ENCODE results near the gene BRSK2. TPM values are rescaled to one million over a fixed set of nuclear protein-coding genes. Genes with fewer than 3 reads are reported as not detected.
"Not testable (repeated sequence)": the region's sequence is repeated elsewhere in the genome, so short reads cannot be mapped to it uniquely, and the experiment has no call there.

BRSK2 gene
- total RNA-seq, 1 experiment from 2014 or later: 4.2 TPM

DNA sequence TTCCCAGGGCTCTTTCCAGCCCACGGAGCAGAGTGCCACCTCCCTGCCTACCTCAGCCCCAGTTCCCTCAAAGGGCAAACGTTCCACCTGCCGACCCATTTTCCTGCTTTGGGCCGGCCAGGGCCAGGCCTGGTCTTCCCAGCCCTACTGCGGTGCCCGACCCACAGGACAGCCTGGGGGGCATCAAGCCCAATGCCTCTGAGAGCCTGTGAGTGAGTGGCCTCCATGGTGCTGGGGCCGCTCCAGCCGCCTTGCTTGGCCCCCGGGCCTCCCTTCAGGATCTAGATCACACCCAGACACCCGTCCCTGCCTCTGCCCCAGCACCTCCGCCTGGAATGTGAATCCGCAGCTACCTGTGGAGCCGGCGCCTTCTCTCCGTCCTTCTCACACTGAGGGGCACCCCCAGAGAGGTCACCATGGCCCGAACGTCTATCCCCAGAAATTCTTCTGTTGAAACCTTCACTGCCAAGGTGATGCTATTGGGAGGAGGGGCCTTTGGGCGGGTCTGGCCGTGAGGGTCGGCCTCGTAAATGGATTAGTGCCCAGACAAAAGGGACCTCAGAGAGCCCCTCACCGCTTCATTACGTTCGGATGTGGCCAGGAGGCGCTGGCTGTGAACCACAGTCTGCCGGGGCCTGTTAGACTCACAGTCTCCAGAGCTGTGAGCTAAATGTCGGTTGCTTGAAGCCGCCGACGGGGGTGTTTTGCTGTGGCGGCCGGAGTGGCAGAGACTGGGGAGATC is 36.2 kb upstream of the BRSK2 start:
- no peak for DNase-seq (ENCODE audit: extremely low read depth, low read depth)

DNA sequence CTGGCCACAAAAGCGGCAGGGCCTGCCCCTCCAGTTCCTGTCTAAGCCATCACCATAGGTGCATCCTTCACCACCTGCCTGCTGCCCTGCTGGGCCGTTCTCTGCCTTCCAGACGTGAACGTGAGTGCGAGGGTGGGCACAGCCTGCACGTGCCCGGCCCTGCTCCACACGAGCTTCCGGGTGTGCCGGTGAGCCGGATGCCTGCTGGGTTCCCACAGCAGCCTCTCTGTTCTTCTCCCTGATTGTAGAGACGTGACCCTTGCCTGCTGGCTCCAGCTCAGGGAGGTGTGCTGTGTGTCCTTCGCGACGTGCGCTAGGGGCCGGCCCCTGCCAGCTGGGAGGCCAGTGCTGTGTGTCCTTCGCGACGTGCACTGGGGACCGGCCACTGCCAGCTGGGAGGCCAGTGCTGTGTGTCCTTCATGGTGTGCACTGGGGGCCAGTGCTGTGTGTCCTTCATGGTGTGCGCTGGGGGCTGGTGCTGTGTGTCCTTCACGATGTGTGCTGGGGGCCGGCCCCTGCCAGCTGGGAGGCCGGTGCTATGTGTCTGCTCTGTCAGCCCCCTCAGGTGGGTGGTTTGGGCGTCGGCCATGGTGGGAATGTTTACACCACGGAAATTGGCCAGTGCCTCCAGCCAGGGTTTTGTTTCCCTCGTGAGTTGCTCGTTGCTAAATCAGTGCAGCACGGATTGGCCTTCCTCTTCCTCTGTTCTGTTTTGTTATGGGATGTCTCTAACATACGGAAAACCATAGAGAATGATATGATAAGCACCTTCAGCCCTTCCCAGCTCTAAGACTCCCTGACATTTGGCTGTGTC is 35.4 kb upstream of the BRSK2 start:
- DNase-seq (ENCODE audit: extremely low read depth, low read depth): no peak

DNA sequence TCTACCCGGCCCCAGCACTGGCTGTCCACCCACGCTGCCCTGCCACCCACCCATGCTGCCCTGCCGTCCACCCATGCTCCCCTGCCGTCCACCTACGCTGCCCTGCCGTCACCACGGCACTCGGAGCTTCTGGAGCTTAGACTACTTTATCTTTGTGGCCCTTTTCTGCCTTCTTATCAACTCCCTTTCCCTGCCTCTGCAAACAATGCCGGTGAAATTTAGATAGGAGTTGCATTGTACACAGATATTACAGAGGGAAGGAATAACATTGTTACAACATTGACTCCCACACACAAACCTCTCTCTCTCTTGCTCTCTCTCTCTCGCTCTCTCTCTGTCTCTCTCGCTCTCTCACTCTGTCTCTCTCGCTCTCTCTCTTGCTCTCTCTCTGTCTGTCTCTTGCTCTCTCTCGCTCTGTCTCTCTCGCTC is 33.7 kb upstream of the BRSK2 start:
- no peak for DNase-seq (ENCODE audit: extremely low read depth, low read depth)

DNA sequence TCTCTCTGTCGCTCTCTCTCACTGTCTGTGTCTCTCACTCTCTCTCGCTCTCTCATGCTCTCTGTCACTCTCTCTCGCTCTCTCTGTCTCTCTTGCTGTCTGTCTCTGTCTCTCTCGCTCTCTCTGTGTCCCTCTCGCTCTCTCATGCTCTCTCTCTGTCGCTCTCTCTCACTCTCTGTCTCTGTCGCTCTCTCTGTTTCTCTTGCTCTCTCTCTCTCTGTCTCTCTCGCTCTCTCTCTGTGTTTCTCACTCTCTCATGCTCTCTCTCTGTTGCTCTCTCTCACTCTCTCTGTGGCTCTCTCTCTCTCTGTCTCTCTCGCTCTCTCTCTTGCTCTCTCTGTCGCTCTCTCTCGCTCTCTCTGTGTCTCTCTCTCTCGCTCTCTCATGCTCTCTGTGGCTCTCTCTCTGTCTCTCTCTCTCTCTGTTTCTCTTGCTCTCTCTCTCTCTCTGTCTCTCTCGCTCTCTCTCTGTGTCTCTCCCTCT is 33.2 kb upstream of the BRSK2 start:
- no peak for DNase-seq (ENCODE audit: extremely low read depth, low read depth)

DNA sequence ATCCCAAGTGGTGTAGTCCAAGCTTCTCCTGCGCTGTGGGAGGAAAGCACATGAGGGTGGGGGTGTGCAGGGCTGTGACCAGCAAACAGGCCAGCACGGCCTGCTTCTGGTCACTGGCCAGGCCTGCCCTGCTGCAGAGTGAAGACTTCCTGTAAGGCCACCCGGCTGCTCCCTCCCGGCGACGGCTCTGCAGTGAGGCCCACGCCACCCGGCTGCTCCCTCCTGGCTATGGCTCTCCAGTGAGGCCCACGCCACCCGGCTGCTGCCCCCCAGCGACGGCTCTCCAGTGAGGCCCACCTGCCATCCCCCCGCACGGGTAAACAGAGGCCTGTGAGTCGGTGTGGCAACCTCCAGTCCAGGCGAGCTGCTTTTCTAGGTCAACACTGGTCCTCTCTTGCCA is 31.4 kb upstream of the BRSK2 start:
- DNase-seq (ENCODE audit: extremely low read depth, low read depth): no peak

DNA sequence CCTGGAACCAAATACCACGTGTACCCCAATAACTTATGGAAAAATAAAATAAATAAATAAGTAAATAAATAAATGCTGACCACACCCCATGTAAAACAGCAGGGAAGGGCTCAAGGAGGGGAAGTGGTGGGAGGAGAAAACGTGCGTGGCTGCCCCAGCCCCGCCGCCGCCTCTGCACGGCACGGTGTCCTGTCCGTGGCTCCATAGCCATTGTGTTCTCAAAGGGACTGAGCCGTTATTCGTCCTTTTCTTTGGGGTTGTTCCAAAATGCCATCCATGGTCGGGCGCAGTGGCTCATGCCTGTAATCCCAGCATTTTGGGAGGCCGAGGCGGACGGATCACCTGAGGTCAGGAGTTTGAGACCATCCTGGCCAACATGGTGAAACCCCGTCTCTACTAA is 30.8 kb upstream of the BRSK2 start:
- DNase-seq (ENCODE audit: extremely low read depth, low read depth): not testable (repeated sequence)

DNA sequence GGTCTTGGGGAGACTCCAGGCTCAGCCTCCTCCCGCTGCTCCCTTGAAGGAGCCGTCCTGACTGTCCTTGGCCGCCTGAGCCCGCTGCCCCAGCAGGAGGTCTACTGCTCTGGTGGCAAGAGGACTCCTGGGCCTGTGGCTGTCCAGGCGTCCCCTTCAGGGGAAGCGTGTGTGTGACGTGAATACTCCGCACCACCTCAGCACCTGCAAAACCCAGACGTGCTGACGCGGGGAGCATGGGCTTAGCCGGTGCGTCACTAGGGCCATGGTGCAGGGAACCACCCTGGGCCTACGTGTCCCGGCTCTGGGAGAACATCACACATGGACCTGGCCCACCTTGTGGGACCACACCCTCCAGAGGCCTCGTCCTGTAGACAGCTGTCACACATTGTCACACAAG is 30.2 kb upstream of the BRSK2 start:
- DNase-seq (ENCODE audit: extremely low read depth, low read depth): no peak

DNA sequence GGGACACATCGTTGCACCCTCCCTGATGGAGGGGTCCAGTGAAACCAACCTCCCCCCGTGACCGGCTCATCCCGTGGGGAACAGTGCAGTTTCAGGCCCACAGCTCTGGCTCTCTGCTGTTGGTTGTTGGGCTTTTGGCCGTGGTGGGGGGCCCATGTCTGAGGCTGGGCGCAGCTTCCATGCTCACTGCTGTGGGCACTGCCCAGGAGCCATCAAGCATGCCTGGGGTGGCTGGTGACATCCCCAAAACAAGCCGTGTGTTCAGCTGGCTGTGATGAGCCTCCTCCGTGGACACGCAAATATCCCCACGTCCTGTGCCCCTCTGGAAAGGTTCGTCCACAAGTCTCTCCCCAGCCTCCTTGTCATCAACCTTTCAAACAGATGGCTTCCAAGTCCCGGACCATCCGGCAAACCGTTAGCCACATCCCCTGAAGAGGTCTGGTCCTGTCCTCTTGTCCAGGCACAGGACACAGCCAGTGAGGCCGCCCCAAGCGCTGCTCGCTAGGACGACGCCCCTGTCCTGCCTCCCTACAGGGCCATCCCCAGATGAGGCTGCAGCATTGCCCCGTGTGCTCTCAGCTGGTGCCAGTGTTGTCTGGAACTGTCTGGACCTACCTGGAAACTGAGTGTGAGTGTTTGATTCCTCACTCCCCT is 29.4 kb upstream of the BRSK2 start:
- DNase-seq (ENCODE audit: extremely low read depth, low read depth): no peak

DNA sequence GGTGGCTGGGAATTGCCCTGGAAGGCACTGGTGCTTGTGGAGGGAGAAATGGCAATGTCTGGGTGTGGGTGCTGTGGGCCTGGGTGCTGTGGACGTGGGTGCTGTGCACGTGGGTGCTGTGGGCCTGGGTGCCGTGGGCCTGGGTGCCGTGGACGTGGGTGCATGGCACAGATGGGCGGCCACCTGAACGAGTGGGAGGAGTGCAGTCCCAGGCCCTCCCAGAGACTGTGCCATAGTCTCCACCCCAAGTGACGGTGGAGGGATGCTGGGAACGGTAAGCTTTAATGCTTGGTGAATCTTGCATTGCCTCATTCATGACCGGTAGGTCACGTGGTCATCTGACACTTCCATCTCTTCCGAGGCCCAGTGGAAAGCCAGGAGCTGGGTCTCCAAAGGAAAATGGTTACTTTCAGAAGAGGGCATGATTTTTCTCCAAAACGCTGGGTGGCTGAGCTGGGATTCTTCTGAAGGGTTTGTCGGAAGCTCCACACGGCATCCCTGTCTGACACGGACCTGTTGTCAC is 28.8 kb upstream of the BRSK2 start:
- no peak for DNase-seq (ENCODE audit: extremely low read depth, low read depth)

DNA sequence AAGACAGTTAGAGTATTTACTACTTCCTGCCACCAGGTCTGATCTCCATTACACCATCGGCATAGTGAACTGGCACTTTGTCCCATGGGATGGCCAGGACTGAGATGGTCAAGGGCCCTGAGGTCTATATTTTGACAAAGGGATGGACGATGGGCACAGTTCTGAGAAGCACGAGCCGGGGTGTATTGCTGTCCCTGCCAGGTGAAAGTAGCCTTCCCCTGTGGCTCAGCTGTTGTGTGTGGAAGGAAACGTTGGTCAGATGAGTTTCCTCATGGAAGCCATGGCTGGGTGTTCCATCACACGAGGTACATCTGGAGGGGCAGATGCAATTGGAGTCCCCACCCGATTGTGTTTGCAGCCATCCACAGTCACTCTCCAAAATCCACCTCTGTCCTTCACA is 27.9 kb upstream of the BRSK2 start:
- no peak for DNase-seq (ENCODE audit: extremely low read depth, low read depth)

DNA sequence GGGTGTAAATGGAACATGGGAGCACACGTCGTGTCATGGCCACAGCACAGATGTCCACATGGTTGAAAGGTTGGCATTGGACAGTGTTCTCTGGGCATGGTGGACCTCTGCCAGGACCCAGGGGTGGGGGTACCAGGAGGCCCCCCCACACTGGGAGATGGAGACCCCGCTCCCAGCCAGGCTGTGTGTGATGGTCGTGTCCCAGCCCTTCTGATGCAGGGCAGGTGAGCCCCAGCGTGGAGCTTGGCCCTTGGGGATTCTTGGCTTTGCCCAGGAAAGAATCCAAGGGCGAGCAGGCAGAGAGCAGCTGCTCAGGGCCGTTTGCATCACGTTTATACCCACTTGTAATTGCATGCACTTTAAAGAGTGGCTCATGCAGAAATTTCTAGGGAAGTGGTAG is 22.0 kb upstream of the BRSK2 start:
- no peak for DNase-seq (ENCODE audit: extremely low read depth, low read depth)

DNA sequence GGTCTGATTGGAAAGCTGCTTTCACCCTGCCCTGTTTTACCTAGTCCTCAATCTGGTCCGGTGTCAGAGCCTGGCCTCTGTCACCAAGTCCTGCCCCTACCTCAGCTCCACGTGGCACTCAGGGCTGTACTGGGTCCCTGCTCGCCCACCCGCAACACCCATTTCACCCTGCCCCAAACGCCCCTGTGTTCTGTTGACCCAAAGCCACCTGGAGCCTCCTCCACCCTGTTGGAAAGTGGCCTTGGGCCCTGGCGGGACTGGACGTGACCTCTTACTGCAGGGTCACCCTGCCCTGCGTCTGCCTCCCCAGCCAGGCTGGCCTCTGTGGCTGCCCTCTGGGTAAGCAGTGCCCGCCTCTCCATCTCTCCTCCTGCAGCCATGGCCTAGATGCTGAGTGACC is 21.5 kb upstream of the BRSK2 start:
- DNase-seq (ENCODE audit: extremely low read depth, low read depth): no peak

DNA sequence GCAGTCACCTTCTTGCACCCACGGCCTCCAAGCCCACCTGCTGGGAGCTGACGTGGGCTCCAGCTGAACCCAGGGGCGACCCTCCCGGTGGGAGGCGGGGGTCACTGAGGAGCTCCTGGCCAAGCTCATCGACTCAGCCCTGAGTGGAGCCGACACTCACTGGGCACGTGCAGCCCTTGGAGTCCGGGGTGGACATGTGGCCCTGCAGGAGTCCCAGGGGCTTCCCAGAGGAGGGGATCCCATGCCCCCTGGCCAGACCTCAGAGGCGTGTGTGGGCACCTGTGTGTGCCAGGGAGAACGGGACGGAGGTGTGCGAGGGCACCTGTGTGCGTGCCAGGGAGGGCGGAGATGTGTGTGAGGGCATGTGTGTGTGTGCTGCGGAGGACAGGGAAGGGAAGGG is 20.8 kb upstream of the BRSK2 start:
- DNase-seq (ENCODE audit: extremely low read depth, low read depth): no peak

DNA sequence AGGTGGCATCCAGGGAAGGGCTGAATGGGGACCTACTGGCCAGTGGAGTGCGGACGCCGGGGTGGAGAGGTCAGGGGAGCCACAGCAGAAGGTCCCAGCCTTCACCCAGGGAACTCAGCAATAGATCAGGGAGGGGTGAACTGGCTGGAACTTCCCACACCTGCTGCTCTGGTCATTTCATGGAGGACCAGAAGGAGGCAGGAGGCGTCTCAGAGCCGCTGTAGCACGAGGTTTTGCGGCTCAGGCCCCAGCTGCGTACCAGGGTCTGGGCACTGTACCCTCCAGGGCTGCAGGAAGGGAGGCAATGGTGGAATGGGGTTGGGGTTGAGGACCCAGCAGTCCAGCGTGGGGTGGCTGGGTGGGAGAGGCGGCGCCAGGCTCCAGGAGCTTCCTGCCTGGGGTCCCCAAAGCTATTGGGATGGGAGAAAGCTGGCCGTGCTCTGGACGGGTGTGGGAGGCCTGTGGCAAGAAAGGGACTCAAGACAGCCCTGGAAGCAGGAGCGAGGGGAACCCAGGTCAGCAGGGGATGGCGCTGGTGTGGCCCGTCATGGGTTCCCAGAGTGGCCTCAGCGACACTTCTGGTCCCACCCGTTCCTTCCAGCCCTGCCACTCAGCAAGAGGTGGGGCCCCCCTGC is 20.2 kb upstream of the BRSK2 start:
- no peak for DNase-seq (ENCODE audit: extremely low read depth, low read depth)

DNA sequence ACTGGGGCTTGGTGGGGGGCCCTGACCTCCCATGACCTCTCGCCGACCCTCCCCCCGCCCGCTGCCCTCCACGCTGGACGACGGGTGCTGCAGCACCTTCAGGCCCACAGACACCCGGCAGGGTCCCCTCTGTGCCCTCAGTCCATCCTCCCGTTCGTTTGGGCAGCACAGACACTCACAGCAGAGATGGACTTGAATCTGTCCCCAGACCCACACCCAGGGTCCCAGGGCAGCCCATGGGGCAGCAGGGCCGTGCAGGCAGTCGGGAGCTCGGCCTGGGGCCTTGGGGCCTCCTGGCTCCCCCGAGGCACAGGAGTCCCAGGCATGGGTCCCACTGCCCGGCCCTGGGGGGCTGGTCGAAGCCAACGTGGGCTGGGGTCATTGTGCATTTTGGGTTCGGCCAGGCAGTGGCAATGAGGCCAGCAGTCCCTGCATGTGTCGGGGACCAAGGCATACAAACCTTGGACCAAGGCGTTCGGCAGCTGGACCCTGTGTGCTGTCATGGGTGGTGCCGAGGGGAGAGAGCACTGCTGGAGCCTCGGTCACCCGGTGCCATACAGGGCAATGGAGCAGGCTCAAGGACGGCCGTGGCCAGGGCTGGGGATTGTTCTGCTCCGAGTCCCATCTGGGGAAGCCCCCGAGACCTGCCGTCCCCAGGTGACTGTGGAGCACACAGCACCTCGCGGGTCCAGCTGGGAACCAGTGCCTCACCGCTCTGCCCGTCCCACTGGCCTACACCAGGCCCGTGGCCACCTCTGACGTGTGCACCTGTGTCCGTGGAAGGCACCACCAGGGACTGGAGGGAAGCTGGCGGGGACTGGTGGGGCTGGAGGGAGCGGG is 19.3 kb upstream of the BRSK2 start:
- no peak for DNase-seq (ENCODE audit: extremely low read depth, low read depth)

DNA sequence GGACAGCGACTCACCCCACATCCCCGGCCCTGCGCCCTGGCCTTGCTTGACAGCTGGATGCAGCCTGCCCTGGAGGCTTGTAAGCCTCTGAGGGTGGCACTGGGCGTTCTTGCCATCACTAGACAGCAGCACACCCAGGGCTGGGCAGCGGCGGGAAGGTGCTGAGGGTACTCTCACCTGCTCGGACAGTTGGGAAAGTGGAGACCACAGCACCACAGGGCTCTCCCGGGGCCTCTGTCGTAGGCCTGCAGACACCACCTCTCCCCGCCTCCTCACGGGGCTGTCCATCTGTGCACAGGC is 18.8 kb upstream of the BRSK2 start:
- DNase-seq (ENCODE audit: extremely low read depth, low read depth): no peak

DNA sequence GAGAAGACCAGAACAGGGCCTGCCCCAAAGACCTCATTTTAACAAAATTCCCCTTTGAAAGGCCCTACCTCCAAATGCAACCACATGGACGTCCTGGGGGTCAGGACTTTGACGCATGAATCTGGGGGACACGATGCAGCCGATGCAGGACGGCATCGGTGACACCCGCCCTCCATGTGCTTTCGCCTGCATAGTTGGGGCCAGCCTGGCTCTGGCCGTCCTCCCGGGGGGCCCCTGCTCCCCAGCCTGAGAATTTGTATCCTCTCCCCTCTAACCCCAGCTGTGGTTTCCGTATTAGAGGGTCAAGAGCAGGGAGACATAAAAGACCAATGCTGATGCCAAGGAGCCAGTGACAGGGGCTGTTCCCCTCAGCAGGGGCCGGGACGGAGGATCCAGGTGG is 18.4 kb upstream of the BRSK2 start:
- DNase-seq (ENCODE audit: extremely low read depth, low read depth): no peak

DNA sequence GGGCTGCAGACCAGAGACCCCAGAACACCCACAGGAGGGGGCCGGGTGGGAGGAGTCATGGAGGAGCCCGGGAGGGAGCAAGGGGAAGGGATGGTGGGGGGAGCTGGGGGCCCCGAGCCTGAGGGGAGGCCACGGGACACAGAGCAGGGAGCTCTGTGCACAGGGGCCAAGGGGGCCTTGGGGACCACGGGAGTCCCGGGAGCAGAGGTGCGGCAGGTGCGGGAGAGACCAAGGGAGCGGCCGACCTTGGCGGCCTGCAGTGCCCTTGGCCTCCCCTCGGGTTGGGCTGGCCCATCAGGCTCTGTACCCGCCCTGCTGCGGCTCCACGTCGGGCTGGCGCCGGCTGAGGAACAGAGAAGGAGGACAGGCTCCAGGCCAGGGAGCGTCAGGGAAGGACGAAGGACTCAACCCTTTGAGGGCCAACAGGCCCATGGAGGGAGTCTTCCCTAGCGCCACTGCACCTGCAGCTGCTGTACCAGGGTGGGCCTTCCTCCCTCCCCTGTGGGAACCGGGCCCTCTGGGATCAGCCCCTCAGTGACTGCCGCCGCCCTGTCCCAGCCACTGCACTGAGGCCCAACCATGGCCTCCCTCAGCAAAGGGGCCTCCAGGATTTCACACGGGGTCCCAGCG is 17.8 kb upstream of the BRSK2 start:
- DNase-seq (ENCODE audit: extremely low read depth, low read depth): no peak

DNA sequence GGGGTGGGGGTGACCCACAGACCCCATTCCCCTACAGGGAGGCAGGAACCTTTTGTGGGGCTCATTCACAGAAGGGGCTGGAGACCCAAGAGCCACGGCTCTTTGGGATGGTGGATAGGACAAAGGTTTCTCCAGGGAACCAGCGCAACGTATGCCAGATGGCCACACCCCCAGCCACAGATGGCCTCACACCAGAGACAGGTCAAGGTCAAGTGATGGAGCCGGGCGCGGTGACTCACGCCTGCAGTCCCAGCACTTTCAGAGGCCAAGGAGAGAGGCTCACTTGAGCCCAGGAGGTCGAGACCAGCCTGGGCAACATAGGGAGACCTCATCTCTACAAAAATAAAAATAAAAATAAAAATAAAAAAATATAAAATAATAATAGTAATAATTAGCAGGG is 17.1 kb upstream of the BRSK2 start:
- no peak for DNase-seq (ENCODE audit: extremely low read depth, low read depth)

Measured in NCI-H460 (cell line).